DOHH2 (cell line): Measurements from ENCODE around the gene SLC6A12.

ENCODE experiments used
- EZH2phosphoT487 ChIP-seq: fragments of 200-600 bp; sonication (generic); IDR thresholded peaks from 2 replicates; pipeline ENCODE4 v1.6.1; 2017; ENCODE audit warnings: borderline replicate concordance, mild to moderate bottlenecking, antibody characterized with exemption, low read length, moderate library complexity, mixed read lengths
- TF ChIP-seq, protein P1 (sequence below): fragments of 200-600 bp; sonication (generic); IDR thresholded peaks from one replicate; pipeline ENCODE4 v1.5.1; 2014; ENCODE audit warnings: antibody characterized with exemption, mild to moderate bottlenecking, low read depth, low read length; ENCODE audit not compliant: poor library complexity, severe bottlenecking

GRCh38 chr12:178829-179109 is 35.2 kb downstream of the SLC6A12 start:
- TF ChIP-seq, protein P1, sequence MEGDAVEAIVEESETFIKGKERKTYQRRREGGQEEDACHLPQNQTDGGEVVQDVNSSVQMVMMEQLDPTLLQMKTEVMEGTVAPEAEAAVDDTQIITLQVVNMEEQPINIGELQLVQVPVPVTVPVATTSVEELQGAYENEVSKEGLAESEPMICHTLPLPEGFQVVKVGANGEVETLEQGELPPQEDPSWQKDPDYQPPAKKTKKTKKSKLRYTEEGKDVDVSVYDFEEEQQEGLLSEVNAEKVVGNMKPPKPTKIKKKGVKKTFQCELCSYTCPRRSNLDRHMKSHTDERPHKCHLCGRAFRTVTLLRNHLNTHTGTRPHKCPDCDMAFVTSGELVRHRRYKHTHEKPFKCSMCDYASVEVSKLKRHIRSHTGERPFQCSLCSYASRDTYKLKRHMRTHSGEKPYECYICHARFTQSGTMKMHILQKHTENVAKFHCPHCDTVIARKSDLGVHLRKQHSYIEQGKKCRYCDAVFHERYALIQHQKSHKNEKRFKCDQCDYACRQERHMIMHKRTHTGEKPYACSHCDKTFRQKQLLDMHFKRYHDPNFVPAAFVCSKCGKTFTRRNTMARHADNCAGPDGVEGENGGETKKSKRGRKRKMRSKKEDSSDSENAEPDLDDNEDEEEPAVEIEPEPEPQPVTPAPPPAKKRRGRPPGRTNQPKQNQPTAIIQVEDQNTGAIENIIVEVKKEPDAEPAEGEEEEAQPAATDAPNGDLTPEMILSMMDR: no peak
- TF ChIP-seq EZH2phosphoT487: no peak
